ENCODE data around the gene BZW2. TPM values are rescaled to one million over a fixed set of nuclear protein-coding genes. Genes with fewer than 3 reads are reported as not detected.

Gene BZW2
- polyA plus RNA-seq, 3 donors, result 79.1 to 82.1 (median 79.3) TPM

DNA sequence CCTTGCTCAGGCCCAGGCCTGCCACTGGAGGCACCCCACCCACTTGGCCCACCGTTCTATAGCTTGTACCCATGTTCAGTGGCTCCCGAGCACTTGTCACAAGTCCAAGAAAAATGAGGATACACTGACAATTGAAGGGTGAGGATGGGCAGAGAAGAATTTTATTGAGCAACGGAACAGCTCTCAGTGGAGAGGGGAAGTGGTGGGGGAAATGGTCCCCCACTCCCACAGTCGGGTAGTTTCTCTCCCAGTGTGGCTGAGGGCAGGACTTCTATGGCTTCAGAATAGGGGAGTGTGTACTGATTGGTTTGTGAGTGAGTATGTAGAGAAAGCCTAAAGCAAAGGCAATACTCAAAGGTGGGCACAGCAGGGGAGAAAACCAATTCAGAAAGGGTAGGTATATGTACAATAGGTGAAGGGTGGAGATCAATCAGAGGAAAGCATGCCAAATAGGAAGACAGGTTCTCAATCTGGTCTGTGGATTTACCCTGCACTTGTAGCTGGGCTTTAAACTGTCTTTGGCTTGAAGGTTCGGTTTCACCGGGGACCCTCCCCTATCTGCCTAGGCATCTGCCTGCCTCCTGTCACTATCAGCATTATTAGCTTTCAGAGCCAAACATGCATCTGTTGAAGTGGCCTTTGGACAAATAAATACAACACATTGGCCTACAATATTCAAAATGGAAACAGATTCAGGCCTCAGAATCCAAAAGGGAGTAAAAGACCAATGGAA, 98.7 kb downstream of the BZW2 start:
- no peak for DNase-seq (ENCODE audit: low read depth in 3 of 3, low spot score in 2 of 3)

DNA sequence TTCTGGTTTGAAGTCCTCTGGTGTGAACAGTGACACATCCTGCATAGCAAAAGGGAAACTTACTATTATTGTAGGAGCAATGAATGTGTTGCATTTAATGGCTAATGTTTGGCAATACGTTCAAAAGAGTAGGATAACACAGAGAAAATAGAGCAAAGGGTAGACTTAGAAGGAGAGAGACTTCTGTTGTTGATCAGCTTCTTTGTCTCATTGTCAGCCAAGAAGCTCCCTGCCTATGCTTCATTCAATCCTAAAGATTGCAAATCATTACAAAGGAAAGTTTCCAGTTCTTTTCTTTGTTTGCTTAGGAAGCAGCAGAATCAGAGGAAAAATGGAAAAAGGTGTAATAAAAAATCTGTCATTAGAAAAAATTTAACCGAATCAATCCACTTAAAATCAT, 99.7 kb downstream of the BZW2 start:
- DNase-seq (ENCODE audit: low read depth in 3 of 3, low spot score in 2 of 3), result no peak

GRCh38 chr7:16747102-16747501, 101.1 kb downstream of the BZW2 start:
- no peak for DNase-seq (ENCODE audit: low read depth in 3 of 3, low spot score in 2 of 3)

DNA sequence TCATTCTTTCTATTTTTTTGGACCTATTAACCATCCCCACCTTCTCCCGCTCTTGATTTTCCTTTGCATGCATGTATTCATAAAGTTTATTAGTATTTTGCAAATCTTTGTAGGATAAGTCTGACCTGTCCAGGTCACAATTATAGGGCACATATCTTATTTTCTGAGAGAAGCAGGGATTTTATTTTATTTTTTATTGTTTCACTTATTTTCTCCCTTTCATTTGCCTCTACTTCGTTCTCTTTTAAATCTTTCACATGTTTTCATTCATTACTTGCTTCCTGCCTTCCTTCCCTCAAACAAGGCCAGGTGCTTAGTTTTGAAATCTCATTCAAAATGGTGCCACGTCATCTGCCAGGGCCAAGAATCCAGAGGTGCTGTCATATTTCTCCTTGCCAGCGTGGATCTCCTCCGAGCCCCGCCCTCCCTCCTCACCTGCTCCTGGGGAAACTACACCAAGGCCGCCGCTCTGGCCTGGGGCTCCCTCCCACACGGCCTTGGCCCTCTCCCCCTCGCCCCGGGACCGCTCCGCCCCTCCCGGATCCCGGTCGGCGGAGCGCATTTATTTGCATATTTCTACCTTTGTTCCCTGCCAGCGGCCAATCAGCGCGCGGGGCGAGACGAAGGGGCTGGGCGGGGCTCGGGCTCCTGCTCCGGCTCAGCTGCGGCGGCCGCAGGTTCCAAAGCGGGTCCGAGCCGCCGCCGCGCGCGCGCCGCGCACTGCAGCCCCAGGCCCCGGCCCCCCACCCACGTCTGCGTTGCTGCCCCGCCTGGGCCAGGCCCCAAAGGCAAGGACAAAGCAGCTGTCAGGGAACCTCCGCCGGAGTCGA, 107.3 kb downstream of the BZW2 start, which contains the start of gene TSPAN13:
Gene TSPAN13 (plus strand): TSS at position 654 of the 830 bp plus-strand sequence. CDS start 213 bp downstream, outside the sequence.
- DNase-seq (ENCODE audit: low read depth in 3 of 3, low spot score in 2 of 3), result peak in 2 of 3 donors; percentile 52 to 63

- peak in 2 of 3 donors; percentile 26 to 45 for DNase-seq (ENCODE audit: low read depth in 3 of 3, low spot score in 2 of 3)
Observed at GRCh38 chr7:16753932-16754855, 108.2 kb downstream of the BZW2 start.

GRCh38 chr7:16754856-16755317, 108.9 kb downstream of the BZW2 start:
- no peak for DNase-seq (ENCODE audit: low read depth in 3 of 3, low spot score in 2 of 3)

DNA sequence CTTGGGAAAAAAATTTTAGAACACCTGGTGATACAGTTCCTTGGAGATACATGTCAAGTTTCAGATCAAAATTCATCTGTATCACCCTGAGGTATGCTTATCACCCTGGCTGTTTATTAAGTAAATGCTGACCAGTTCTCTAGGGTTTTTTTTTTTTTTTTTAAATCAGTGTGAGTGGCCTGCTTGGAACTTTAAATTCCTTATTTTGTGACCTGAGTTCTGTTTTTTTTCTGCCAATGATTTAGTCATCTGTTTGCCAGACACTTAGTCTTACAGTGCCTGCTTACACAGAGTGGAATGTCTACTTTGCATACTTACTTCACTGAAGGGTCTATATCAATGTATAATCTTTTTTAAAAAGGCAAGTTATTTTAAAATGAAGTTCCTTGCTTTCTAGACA, 109.4 kb downstream of the BZW2 start:
- DNase-seq (ENCODE audit: low read depth in 3 of 3, low spot score in 2 of 3), result no peak

Other genes starting within 250 kb of the BZW2 start
- gene CRPPA, start 224.6 kb upstream of the BZW2 start, polyA plus RNA-seq (ENCODE audit: insufficient read length in 3 of 3), result 1 to 10 TPM; 4.4 to 5.2 (median 4.4) TPM
- gene SOSTDC1, start 180.4 kb upstream of the BZW2 start, polyA plus RNA-seq (ENCODE audit: insufficient read length in 3 of 3), result 10 to 100 TPM; 52.8 to 60.6 (median 58.6) TPM
- gene LRRC72, start 119.4 kb upstream of the BZW2 start, polyA plus RNA-seq (ENCODE audit: insufficient read length in 3 of 3), result not detected
- 10 to 100 TPM; 33.3 to 36.2 (median 36.0) TPM for gene ANKMY2, start 427 bp upstream of the BZW2 start, polyA plus RNA-seq (ENCODE audit: insufficient read length in 3 of 3)
- gene TSPAN13, start 107.6 kb downstream of the BZW2 start, polyA plus RNA-seq (ENCODE audit: insufficient read length in 3 of 3), result 10 to 100 TPM; 26.7 to 30.3 (median 30.2) TPM
- 10 to 100 TPM; 56.4 to 75.9 (median 75.7) TPM for gene AGR2, start 158.8 kb downstream of the BZW2 start, polyA plus RNA-seq (ENCODE audit: insufficient read length in 3 of 3)
- gene AGR3, start 235.8 kb downstream of the BZW2 start, polyA plus RNA-seq (ENCODE audit: insufficient read length in 3 of 3), result 1 to 10 TPM; 2.1 to 2.9 (median 2.4) TPM